Small intestine (tissue), 7 donors: ENCODE data around the gene ZNF516. TPM values are rescaled to one million over a fixed set of nuclear protein-coding genes. Genes with fewer than 3 reads are reported as not detected.

ENCODE experiments used
- DNase-seq, 2 donors: peaks; one replicate each; pipeline versions ENCODE4 v3.0.0 to v3.0.0-alpha.2; 2013
- FAIRE-seq: peaks from 2 replicates; lab custom pipeline; 2012; peaks lifted over from hg19 to GRCh38; lab: Jason Lieb, UNC
- H3K27ac ChIP-seq, 3 donors: one replicate each; pipeline ENCODE4 v1.5.1; 2013; ENCODE audit warnings: low read length in 2 of 3, mild to moderate bottlenecking in 2 of 3, control low read depth in 1 of 3, inconsistent platforms in 1 of 3, low read depth in 1 of 3, moderate library complexity in 1 of 3
- H3K27me3 ChIP-seq, 3 donors: one replicate each; pipeline ENCODE4 v1.6.1; 2013; ENCODE audit warnings: low read length in 3 of 3, inconsistent platforms in 1 of 3; ENCODE audit not compliant: control insufficient read depth in 3 of 3, insufficient read depth in 3 of 3
- H3K36me3 ChIP-seq, 3 donors: one replicate each; pipeline ENCODE4 v1.6.1; 2013; ENCODE audit warnings: low read length in 3 of 3, inconsistent platforms in 1 of 3, low read depth in 1 of 3, mild to moderate bottlenecking in 1 of 3, moderate library complexity in 1 of 3; ENCODE audit not compliant: control insufficient read depth in 3 of 3, insufficient read depth in 2 of 3
- H3K4me1 ChIP-seq, 3 donors: one replicate each; pipeline ENCODE4 v1.6.1; 2013; ENCODE audit warnings: low read length in 2 of 3, inconsistent platforms in 1 of 3, low read depth in 1 of 3, mild to moderate bottlenecking in 1 of 3, moderate library complexity in 1 of 3; ENCODE audit not compliant: control insufficient read depth in 3 of 3, insufficient read depth in 2 of 3
- H3K4me3 ChIP-seq, 3 donors: one replicate each; pipeline ENCODE4 v1.5.1; 2013; ENCODE audit warnings: low read length in 3 of 3, control low read depth in 1 of 3, inconsistent platforms in 1 of 3, low read depth in 1 of 3, mild to moderate bottlenecking in 1 of 3, moderate library complexity in 1 of 3
- H3K9me3 ChIP-seq, 2 donors: one replicate each; pipeline ENCODE4 v1.6.1; 2013; ENCODE audit warnings: low read depth in 1 of 2, low read length in 1 of 2; ENCODE audit not compliant: control insufficient read depth in 2 of 2, insufficient read depth in 1 of 2
- WGBS, 3 donors: extraction: QIAGEN DNeasy Blood & Tissue Kit; methylation state at CpG; one replicate each; pipeline ENCODE4 v1.1.7; 2013; 5-methylcytosine and 5-hydroxymethylcytosine counted together
- polyA plus RNA-seq, 4 donors: library from polyadenylated mRNA; stranded (reverse) in 3 of 4; unstranded in 1 of 4; fragments of 200-250 nt in 3 of 4; fragments of 120-200 nt in 1 of 4; gene quantifications; one replicate each; pipeline versions ENCODE4 v1.2.1 to v1.2.3, GENCODE V29; 2013
- donor health status: healthy with polysubstance abuse.
- donor health status: control.
- donor health status: control.
- donor health status: Bipolar disorder and iron deficiency.
- donor health status: healthy.

ZNF516 gene
- polyA plus RNA-seq, 4 donors: 4.6 to 15.9 (median 6.5) TPM

- Histone ChIP-seq H3K9me3 (peaks cover 0 to 4% of the 10 kb centered on the region in 2 donors), H3K27me3 (no peaks in the 10 kb centered on the region), H3K27ac (no peak overlapping the region), H3K4me3 (no peak overlapping the region), H3K4me1 (peaks cover 0 to 2% (median 0%) of the 10 kb centered on the region in 3 donors), H3K36me3 (peaks cover 0 to 43% (median 0%) of the 10 kb centered on the region in 3 donors)
- WGBS, 3 donors: 89% methylated on average over 14 of the region's 14 CpGs
- no peak for DNase-seq
- FAIRE-seq: no peak
Measured at GRCh38 chr18:76429262-76430126, 65.5 kb downstream of the ZNF516 start.

- FAIRE-seq (no peak), DNase-seq (no peak)
- no peaks in the 10 kb centered on the region for H3K9me3 ChIP-seq
- H3K36me3 ChIP-seq: peaks cover 0 to 35% (median 0%) of the 10 kb centered on the region in 3 donors
- H3K4me3 ChIP-seq: no peak overlapping the region
- H3K27me3 ChIP-seq: no peaks in the 10 kb centered on the region
- 85 to 89% (median 87%) methylated on average over 15 of the region's 15 CpGs for WGBS, 3 donors
- H3K27ac ChIP-seq: no peak overlapping the region
- peaks cover 0 to 2% (median 0%) of the 10 kb centered on the region in 3 donors for H3K4me1 ChIP-seq
Measured at GRCh38 chr18:76428396-76429261, 66.4 kb downstream of the ZNF516 start.

- DNase-seq: peak in 1 of 2 donors; percentile 34
- no peak for FAIRE-seq
- WGBS, 3 donors: 72 to 84% (median 78%) methylated on average over 8 of the region's 8 CpGs
- Histone ChIP-seq H3K4me1 (peaks cover 0 to 2% (median 0%) of the 10 kb centered on the region in 3 donors), H3K9me3 (no peaks in the 10 kb centered on the region), H3K36me3 (peaks cover 0 to 19% (median 0%) of the 10 kb centered on the region in 3 donors), H3K27ac (no peak overlapping the region), H3K4me3 (no peak overlapping the region), H3K27me3 (no peaks in the 10 kb centered on the region)
Measured at GRCh38 chr18:76426737-76427305, 68.2 kb downstream of the ZNF516 start.

GRCh38 chr18:76425146-76426131 is 69.6 kb downstream of the ZNF516 start:
- 79 to 89% (median 85%) methylated on average over 22 of the region's 22 CpGs for WGBS, 3 donors
- FAIRE-seq: no peak

GRCh38 chr18:76422838-76423237 is 72.2 kb downstream of the ZNF516 start:
- FAIRE-seq: no peak

More at GRCh38 chr18:76425146-76426131, 69.6 kb downstream of the ZNF516 start:
- Histone ChIP-seq H3K9me3 (no peaks in the 10 kb centered on the region), H3K4me1 (peaks cover 0 to 2% (median 2%) of the 10 kb centered on the region in 3 donors), H3K27ac (no peak overlapping the region), H3K27me3 (no peaks in the 10 kb centered on the region), H3K4me3 (no peak overlapping the region), H3K36me3 (peaks cover 0 to 13% (median 0%) of the 10 kb centered on the region in 3 donors)
- DNase-seq: no peak

GRCh38 chr18:76422121-76422520 is 72.9 kb downstream of the ZNF516 start:
- Histone ChIP-seq H3K4me3 (no peak overlapping the region), H3K27me3 (no peaks in the 10 kb centered on the region), H3K36me3 (peaks cover 0 to 13% (median 0%) of the 10 kb centered on the region in 3 donors), H3K4me1 (peaks cover 0 to 2% (median 0%) of the 10 kb centered on the region in 3 donors), H3K27ac (no peak overlapping the region), H3K9me3 (no peaks in the 10 kb centered on the region)
- FAIRE-seq: no peak
- DNase-seq: no peak
- WGBS, 3 donors: 89 to 94% (median 93%) methylated on average over 11 of the region's 11 CpGs

More at GRCh38 chr18:76422838-76423237, 72.2 kb downstream of the ZNF516 start:
- no peak for DNase-seq
- H3K27ac ChIP-seq: no peak overlapping the region
- peaks cover 0 to 2% (median 0%) of the 10 kb centered on the region in 3 donors for H3K4me1 ChIP-seq
- no peaks in the 10 kb centered on the region for H3K9me3 ChIP-seq
- H3K36me3 ChIP-seq: peaks cover 0 to 13% (median 0%) of the 10 kb centered on the region in 3 donors
- no peaks in the 10 kb centered on the region for H3K27me3 ChIP-seq
- WGBS, 3 donors: 91 to 94% (median 92%) methylated on average over 7 of the region's 7 CpGs
- H3K4me3 ChIP-seq: no peak overlapping the region

GRCh38 chr18:76421685-76422078 is 73.4 kb downstream of the ZNF516 start:
- FAIRE-seq (no peak), DNase-seq (no peak)
- H3K27ac ChIP-seq: no peak overlapping the region
- H3K27me3 ChIP-seq: no peaks in the 10 kb centered on the region
- no peak overlapping the region for H3K4me3 ChIP-seq
- 92 to 97% (median 95%) methylated on average over 3 of the region's 3 CpGs for WGBS, 3 donors
- peaks cover 0 to 13% (median 0%) of the 10 kb centered on the region in 3 donors for H3K36me3 ChIP-seq
- H3K4me1 ChIP-seq: peaks cover 0 to 2% (median 0%) of the 10 kb centered on the region in 3 donors
- no peaks in the 10 kb centered on the region for H3K9me3 ChIP-seq
